ENCODE measurements around the gene SLC37A2. TPM values are rescaled to one million over a fixed set of nuclear protein-coding genes. Genes with fewer than 3 reads are reported as not detected.
A peak's percentile ranks its signal among the peaks of the same experiment; 100 is the strongest.

SLC37A2 gene
- total and polyA plus RNA-seq, 2 donors = 3.0 to 4.3 TPM

DNA sequence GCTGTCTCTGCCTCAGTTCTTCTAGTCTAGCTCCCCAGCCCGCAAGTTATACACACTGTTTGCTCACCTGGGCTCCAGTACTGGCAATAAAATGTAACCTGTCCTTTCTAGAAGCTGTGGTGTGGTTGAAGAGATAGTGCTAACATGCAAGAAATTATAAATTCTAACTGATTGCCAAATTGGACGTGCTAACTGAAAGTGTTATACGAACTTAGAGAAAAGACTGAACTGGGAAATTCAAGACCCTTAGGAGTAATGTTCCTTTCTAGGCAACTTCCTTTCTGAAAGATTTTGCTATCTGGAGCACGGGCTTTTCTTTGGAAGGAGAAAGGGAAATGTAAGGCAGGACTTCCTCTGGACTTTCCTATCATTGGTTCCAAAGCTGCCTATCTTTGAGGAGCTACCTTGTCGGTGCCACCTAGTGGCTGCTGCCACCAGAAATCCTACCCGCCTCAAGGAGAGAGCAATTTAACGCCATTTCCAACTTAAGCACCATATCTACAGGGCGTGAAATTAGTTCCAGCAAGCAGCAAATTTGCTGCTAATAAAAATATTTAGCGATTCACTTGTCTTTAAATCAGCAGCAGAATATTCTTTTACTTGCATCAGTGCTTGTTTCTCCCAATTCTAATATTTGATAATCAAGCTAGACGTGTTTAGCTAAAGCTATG, 61.0 kb downstream of the SLC37A2 start:
- no peaks in the 10 kb centered on the region for H3K36me3 ChIP-seq (ENCODE audit: control insufficient read depth in 2 of 2, insufficient read depth in 2 of 2, low read length in 1 of 2)
- peak in 1 of 9 donors; percentile 37 for DNase-seq (ENCODE audit: low read depth in 6 of 9, low spot score in 9 of 9)
- WGBS = 75% methylated on average over 10 of the region's 10 CpGs
- H3K27ac ChIP-seq (ENCODE audit: low read depth in 1 of 2, low read length in 1 of 2) = no peak overlapping the region
- no peaks in the 10 kb centered on the region for H3K4me1 ChIP-seq (ENCODE audit: control insufficient read depth in 2 of 2, insufficient read depth in 2 of 2, low read length in 2 of 2)
- no peaks in the 10 kb centered on the region for H3K9me3 ChIP-seq (ENCODE audit: control insufficient read depth in 2 of 2, insufficient read depth in 1 of 2, low read length in 1 of 2)
- H3K4me3 ChIP-seq (ENCODE audit: low read length in 2 of 2) = no peak overlapping the region
- peaks cover 0 to 13% of the 10 kb centered on the region in 2 donors for H3K27me3 ChIP-seq (ENCODE audit: control insufficient read depth in 2 of 2, insufficient read depth in 1 of 2, low read length in 1 of 2)

DNA sequence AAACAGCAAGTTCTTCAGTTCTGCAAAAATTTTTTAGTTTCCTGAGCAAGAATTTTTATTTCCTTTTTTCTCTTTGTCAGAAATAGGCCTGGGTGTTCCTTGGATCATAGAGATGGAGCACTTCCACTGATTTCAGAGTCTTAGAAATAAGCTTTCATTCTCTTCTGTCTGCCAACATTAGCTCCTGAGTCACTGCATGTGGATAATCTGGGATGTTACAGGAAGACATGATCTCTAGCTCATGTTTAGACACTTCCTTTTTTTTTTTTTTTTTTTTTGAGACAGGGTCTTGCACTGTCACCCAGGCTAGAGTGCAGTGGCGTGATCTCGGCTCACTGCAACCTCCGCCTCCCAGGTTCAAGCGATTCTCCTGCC, 61.5 kb downstream of the SLC37A2 start:
- 82% methylated on average over 4 of the region's 4 CpGs for WGBS
- Histone ChIP-seq H3K27ac (ENCODE audit: low read depth in 1 of 2, low read length in 1 of 2) (no peak overlapping the region), H3K27me3 (ENCODE audit: control insufficient read depth in 2 of 2, insufficient read depth in 1 of 2, low read length in 1 of 2) (peaks cover 0 to 16% of the 10 kb centered on the region in 2 donors), H3K4me1 (ENCODE audit: control insufficient read depth in 2 of 2, insufficient read depth in 2 of 2, low read length in 2 of 2) (no peaks in the 10 kb centered on the region), H3K36me3 (ENCODE audit: control insufficient read depth in 2 of 2, insufficient read depth in 2 of 2, low read length in 1 of 2) (no peaks in the 10 kb centered on the region), H3K4me3 (ENCODE audit: low read length in 2 of 2) (no peak overlapping the region), H3K9me3 (ENCODE audit: control insufficient read depth in 2 of 2, insufficient read depth in 1 of 2, low read length in 1 of 2) (no peaks in the 10 kb centered on the region)
- DNase-seq (ENCODE audit: low read depth in 6 of 9, low spot score in 9 of 9) = no peak

DNA sequence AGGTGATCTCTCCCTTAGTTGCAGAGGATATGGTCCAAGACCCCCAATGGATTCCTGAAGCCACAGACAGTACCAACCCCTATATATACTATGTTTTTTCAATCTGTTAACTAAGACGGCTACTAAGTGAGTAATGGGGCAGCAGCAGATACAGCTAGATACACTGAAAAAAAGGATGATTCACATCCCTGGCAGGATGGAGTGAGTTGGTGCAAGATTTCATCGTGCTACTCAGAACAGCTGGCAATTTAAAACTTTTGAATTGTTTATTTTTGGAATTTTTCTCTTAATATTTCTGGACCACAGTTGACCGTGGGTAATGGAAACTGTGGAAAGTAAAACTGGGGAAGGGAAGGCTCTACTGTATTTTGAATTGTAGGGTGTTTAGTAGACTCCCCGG, 65.3 kb downstream of the SLC37A2 start:
- H3K36me3 ChIP-seq (ENCODE audit: control insufficient read depth in 2 of 2, insufficient read depth in 2 of 2, low read length in 1 of 2) = no peaks in the 10 kb centered on the region
- no peak overlapping the region for H3K4me3 ChIP-seq (ENCODE audit: low read length in 2 of 2)
- 95% methylated on average over 4 of the region's 4 CpGs for WGBS
- H3K27me3 ChIP-seq (ENCODE audit: control insufficient read depth in 2 of 2, insufficient read depth in 1 of 2, low read length in 1 of 2) = peaks cover 0 to 19% of the 10 kb centered on the region in 2 donors
- no peaks in the 10 kb centered on the region for H3K4me1 ChIP-seq (ENCODE audit: control insufficient read depth in 2 of 2, insufficient read depth in 2 of 2, low read length in 2 of 2)
- DNase-seq (ENCODE audit: low read depth in 6 of 9, low spot score in 9 of 9) = no peak
- no peak overlapping the region for H3K27ac ChIP-seq (ENCODE audit: low read depth in 1 of 2, low read length in 1 of 2)
- H3K9me3 ChIP-seq (ENCODE audit: control insufficient read depth in 2 of 2, insufficient read depth in 1 of 2, low read length in 1 of 2) = no peaks in the 10 kb centered on the region

DNA sequence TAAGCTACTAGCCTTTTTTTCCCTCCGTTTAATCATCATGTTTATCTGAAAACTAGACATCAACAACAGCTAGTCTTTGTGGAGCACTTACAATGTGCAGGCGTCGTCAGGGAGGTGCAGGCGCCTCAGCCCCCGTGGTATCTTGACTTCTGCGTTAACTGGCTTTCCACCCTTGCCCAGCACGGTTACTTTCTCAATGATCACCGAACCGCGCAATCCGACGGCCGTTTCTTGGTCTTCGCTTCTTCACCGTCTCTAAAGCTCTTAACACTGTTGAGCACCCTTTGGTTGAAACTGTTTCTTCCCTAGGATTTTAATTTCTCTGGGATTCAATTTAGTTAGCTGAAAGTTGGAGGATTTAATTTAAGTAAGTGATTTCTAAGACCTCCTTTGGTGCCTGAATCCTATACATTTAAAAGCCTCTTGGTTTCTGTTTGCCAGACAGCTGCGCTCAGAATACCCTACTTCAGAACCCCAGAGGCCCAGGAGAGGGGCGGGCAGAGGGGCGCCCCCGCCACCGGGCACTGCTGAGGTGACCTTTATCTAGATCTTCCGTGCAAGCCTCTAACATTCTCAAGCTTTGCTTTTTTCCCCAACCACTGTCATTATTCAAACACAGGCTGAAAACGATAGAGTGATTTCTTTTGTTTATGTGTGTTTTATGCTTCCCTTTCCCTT, 66.3 kb downstream of the SLC37A2 start:
- Histone ChIP-seq H3K9me3 (ENCODE audit: control insufficient read depth in 2 of 2, insufficient read depth in 1 of 2, low read length in 1 of 2) (no peaks in the 10 kb centered on the region), H3K36me3 (ENCODE audit: control insufficient read depth in 2 of 2, insufficient read depth in 2 of 2, low read length in 1 of 2) (no peaks in the 10 kb centered on the region), H3K4me1 (ENCODE audit: control insufficient read depth in 2 of 2, insufficient read depth in 2 of 2, low read length in 2 of 2) (no peaks in the 10 kb centered on the region), H3K4me3 (ENCODE audit: low read length in 2 of 2) (no peak overlapping the region), H3K27me3 (ENCODE audit: control insufficient read depth in 2 of 2, insufficient read depth in 1 of 2, low read length in 1 of 2) (peaks cover 0 to 24% of the 10 kb centered on the region in 2 donors), H3K27ac (ENCODE audit: low read depth in 1 of 2, low read length in 1 of 2) (no peak overlapping the region)
- 87% methylated on average over 22 of the region's 22 CpGs for WGBS
- DNase-seq (ENCODE audit: low read depth in 6 of 9, low spot score in 9 of 9) = no peak

DNA sequence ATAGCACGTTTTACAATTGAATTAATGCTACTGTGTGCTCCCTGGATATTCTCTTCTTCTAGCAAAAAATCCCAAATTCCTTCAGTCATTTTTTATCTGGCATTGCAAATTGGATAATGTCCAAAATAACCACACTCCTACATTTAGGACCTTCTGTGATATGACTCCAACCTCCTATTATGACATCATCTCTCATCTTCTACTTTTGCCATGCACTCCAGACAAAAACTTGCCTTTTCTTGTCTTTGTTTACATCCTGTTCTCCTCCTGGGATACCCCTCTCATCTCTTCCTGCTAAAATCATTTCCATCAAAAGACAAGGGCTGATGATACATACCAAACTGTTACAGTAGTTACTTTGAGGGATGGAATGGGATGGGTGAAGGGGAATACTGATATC, 69.0 kb downstream of the SLC37A2 start:
- WGBS = 77% methylated on average over 1 of the region's 1 CpG
- Histone ChIP-seq H3K36me3 (ENCODE audit: control insufficient read depth in 2 of 2, insufficient read depth in 2 of 2, low read length in 1 of 2) (no peaks in the 10 kb centered on the region), H3K4me3 (ENCODE audit: low read length in 2 of 2) (no peak overlapping the region), H3K9me3 (ENCODE audit: control insufficient read depth in 2 of 2, insufficient read depth in 1 of 2, low read length in 1 of 2) (no peaks in the 10 kb centered on the region), H3K4me1 (ENCODE audit: control insufficient read depth in 2 of 2, insufficient read depth in 2 of 2, low read length in 2 of 2) (no peaks in the 10 kb centered on the region), H3K27ac (ENCODE audit: low read depth in 1 of 2, low read length in 1 of 2) (no peak overlapping the region), H3K27me3 (ENCODE audit: control insufficient read depth in 2 of 2, insufficient read depth in 1 of 2, low read length in 1 of 2) (peaks cover 0 to 16% of the 10 kb centered on the region in 2 donors)
- no peak for DNase-seq (ENCODE audit: low read depth in 6 of 9, low spot score in 9 of 9)

DNA sequence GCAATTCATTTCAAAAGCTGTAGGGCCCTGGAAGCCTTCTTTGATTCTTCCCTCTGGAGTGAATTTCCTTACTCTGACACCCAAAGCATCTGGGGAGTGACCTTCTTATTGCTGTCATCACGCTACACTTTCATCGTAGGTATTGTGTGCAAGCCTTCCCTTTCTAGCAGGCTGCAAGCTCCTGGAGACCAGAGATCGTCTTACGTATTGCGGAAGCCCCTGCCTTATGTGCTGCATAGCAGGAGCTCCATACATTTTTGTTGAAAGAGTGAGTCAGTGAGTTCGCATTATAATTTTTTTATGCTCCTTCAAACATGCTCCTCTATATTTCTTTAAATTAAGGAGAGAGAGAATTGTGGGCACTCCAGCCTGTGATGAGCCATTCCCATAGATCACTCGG, 69.5 kb downstream of the SLC37A2 start:
- Histone ChIP-seq H3K27me3 (ENCODE audit: control insufficient read depth in 2 of 2, insufficient read depth in 1 of 2, low read length in 1 of 2) (peaks cover 0 to 14% of the 10 kb centered on the region in 2 donors), H3K36me3 (ENCODE audit: control insufficient read depth in 2 of 2, insufficient read depth in 2 of 2, low read length in 1 of 2) (no peaks in the 10 kb centered on the region), H3K27ac (ENCODE audit: low read depth in 1 of 2, low read length in 1 of 2) (no peak overlapping the region), H3K9me3 (ENCODE audit: control insufficient read depth in 2 of 2, insufficient read depth in 1 of 2, low read length in 1 of 2) (no peaks in the 10 kb centered on the region), H3K4me1 (ENCODE audit: control insufficient read depth in 2 of 2, insufficient read depth in 2 of 2, low read length in 2 of 2) (no peaks in the 10 kb centered on the region), H3K4me3 (ENCODE audit: low read length in 2 of 2) (no peak overlapping the region)
- WGBS = 94% methylated on average over 7 of the region's 7 CpGs
- no peak for DNase-seq (ENCODE audit: low read depth in 6 of 9, low spot score in 9 of 9)

DNA sequence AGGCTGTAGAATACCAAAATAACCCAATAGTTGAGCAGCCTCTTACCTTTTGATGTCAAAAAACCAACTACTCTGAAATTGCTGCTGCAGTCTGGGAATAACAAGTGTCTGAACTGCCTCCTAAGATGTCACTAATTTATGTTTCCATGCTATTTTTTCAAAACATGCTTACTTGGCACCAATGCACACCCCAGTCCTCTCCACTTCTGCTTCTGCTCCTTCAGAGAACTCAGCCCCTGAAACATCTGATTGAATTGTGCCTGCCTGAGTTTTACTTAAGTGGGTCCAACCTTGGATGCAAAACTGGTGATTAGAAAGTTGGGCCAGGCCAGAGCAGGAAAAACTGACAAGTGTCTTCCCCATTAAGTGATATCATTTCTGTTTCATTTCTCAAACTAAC, 72.9 kb downstream of the SLC37A2 start:
- Histone ChIP-seq H3K4me3 (ENCODE audit: low read length in 2 of 2) (no peak overlapping the region), H3K27me3 (ENCODE audit: control insufficient read depth in 2 of 2, insufficient read depth in 1 of 2, low read length in 1 of 2) (peaks cover 1 to 32% of the 10 kb centered on the region in 2 donors), H3K27ac (ENCODE audit: low read depth in 1 of 2, low read length in 1 of 2) (no peak overlapping the region), H3K4me1 (ENCODE audit: control insufficient read depth in 2 of 2, insufficient read depth in 2 of 2, low read length in 2 of 2) (no peaks in the 10 kb centered on the region), H3K36me3 (ENCODE audit: control insufficient read depth in 2 of 2, insufficient read depth in 2 of 2, low read length in 1 of 2) (no peaks in the 10 kb centered on the region), H3K9me3 (ENCODE audit: control insufficient read depth in 2 of 2, insufficient read depth in 1 of 2, low read length in 1 of 2) (no peaks in the 10 kb centered on the region)
- DNase-seq (ENCODE audit: low read depth in 6 of 9, low spot score in 9 of 9) = no peak

DNA sequence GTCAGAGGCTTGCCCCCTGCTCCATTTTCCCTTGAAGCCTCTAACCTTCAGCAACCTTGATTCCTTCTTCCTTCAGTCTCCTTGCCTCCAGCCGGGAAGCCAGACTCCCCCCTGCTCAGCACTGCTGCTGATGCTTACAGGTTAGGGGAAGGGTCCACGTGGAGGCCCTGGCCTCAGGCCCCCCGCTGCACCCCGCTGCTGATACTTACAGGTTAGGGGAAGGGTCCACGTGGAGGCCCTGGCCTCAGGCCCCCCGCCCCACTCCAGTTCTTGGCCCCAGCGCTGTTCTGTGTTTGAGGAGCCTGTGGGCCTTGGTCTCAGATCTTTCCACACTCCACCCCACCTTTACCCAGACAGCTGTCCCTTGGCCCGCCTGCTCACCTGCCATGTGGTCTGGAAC, 75.9 kb downstream of the SLC37A2 start:
- Histone ChIP-seq H3K27me3 (ENCODE audit: control insufficient read depth in 2 of 2, insufficient read depth in 1 of 2, low read length in 1 of 2) (peaks cover 3 to 40% of the 10 kb centered on the region in 2 donors), H3K4me1 (ENCODE audit: control insufficient read depth in 2 of 2, insufficient read depth in 2 of 2, low read length in 2 of 2) (no peaks in the 10 kb centered on the region), H3K27ac (ENCODE audit: low read depth in 1 of 2, low read length in 1 of 2) (no peak overlapping the region), H3K9me3 (ENCODE audit: control insufficient read depth in 2 of 2, insufficient read depth in 1 of 2, low read length in 1 of 2) (no peaks in the 10 kb centered on the region), H3K4me3 (ENCODE audit: low read length in 2 of 2) (no peak overlapping the region), H3K36me3 (ENCODE audit: control insufficient read depth in 2 of 2, insufficient read depth in 2 of 2, low read length in 1 of 2) (no peaks in the 10 kb centered on the region)
- WGBS = 91% methylated on average over 8 of the region's 8 CpGs
- no peak for DNase-seq (ENCODE audit: low read depth in 6 of 9, low spot score in 9 of 9)

DNA sequence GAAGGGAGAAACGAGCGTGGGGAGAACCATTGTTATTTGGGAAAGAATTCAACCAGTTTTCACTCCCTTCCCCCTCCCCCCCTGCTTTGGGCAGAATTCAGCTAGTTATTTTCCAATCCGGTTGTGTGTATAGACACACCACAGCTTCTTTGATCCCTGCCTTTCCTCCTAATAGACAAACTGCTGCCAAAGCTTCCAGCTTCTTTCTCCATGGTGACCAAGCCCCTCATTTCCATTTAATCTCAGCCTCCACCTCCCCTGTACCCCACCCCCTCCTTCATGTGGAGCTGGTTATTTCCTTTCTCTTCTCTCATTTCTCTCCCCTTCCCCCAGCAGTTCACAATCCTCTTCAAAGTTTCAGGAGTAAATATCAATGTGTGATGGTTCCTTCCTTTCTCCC, 76.7 kb downstream of the SLC37A2 start:
- Histone ChIP-seq H3K27me3 (ENCODE audit: control insufficient read depth in 2 of 2, insufficient read depth in 1 of 2, low read length in 1 of 2) (peaks cover 3 to 44% of the 10 kb centered on the region in 2 donors), H3K9me3 (ENCODE audit: control insufficient read depth in 2 of 2, insufficient read depth in 1 of 2, low read length in 1 of 2) (no peaks in the 10 kb centered on the region), H3K27ac (ENCODE audit: low read depth in 1 of 2, low read length in 1 of 2) (no peak overlapping the region), H3K36me3 (ENCODE audit: control insufficient read depth in 2 of 2, insufficient read depth in 2 of 2, low read length in 1 of 2) (no peaks in the 10 kb centered on the region), H3K4me1 (ENCODE audit: control insufficient read depth in 2 of 2, insufficient read depth in 2 of 2, low read length in 2 of 2) (no peaks in the 10 kb centered on the region), H3K4me3 (ENCODE audit: low read length in 2 of 2) (no peak overlapping the region)
- no peak for DNase-seq (ENCODE audit: low read depth in 6 of 9, low spot score in 9 of 9)
- WGBS = 80% methylated on average over 3 of the region's 3 CpGs
